KG1 (cell line): ENCODE measurements around the gene MMP15.

Experiments
- DNase-seq: peaks from one replicate; lab custom pipeline; 2025; lab: John Stamatoyannopoulos, UW

Gene MMP15

DNA sequence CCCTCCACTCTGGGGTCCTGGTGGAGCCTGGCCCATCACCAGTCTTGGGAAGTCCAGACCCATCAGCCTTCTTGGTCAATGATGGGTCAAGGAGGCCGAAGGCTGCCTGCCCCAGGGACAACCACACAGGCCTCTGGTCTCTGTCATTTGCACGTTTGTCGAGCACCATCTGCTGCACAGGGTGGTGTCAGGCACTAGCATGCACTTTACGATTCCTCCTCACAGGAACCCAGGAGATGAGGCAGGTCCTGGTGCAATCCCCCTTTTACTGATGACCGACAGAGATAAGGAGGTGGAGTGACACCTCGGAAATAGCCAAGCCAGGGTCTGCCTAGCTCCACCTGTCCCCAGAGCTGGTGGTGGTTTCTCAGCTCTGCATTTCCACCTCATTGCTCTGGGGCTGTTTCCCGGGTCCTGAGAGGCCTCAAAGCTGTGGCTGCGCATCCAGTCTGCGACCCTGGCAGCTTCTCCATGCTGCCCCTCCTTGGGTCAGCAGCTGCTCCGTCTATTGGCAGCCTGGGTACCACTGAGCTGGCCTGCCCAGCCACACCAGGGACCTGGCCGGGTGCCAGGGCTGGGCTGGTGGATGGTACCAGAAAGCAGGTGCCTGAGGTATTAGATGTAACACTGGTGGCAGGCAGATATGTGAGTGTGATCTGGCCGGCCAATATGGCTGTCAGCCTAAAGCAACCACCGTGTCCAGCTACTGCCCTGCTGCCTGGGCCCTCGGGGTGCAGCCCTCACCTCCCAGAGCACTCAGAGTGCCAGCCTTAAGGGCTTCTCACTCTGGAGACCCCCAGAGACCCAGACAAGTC is 10.0 kb downstream of the MMP15 start:
- no peak for DNase-seq

DNA sequence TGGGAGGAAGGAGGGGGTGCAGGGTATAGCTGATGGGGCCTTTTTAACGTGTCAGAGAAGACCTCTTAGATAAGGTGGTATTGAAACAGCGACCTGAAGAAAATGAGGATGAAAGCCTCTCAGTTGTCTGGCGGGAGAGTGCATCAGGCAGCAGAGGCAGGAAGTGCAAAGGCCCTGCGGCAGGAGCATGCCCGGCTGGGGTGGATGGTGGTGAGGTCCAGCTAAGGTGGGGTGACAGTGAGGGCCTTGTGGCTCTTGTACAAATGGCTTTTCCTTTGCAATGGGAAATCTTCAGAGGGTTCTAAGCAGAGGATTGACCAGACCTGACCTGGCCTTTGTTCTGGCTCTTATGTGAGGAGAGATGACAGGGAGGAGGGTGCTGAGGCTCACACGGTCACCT is 11.4 kb downstream of the MMP15 start:
- no peak for DNase-seq

DNA sequence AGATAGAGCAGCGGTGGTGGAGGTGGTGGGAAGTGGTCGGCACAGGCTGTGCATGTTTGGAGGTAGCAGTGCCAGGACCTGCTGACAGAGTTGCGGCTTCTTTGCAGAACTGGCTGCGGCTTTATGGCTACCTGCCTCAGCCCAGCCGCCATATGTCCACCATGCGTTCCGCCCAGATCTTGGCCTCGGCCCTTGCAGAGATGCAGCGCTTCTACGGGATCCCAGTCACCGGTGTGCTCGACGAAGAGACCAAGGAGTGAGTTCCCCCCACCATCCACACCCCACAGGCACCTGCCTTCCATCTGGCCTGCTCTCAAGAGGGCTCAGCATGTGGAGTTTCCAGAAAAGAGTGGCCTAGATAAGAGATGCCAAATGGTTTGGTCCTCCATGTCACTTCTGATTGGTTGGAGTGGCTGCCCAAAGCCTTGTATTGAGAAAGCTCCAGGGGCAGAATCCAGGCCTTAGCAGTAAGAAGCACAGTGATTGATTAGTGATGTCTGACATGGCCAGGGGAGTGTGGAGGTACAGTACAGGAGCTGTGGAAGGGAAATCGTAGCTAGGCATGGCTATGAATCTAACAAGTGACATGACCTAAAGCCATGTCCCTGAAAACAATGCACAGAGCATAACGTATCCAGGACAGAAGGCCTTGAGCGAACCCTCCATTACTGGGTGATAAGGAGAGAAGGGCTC is 12.0 kb downstream of the MMP15 start:
- no peak for DNase-seq

DNA sequence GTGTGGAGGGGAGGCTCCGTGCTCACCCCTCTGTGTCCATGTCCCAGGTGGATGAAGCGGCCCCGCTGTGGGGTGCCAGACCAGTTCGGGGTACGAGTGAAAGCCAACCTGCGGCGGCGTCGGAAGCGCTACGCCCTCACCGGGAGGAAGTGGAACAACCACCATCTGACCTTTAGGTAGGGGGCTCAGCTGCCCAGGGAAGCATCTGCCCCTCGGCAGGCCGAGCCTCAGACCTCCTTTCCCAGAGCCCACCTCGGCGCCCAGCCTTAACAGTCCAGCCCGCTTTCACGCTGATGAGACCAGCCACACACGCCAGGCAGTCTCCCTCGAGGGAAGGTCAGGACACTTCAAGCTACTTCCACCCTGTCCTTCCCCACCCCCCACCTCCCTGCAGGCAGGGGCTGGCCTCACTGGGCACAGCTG is 12.7 kb downstream of the MMP15 start:
- DNase-seq = no peak

DNA sequence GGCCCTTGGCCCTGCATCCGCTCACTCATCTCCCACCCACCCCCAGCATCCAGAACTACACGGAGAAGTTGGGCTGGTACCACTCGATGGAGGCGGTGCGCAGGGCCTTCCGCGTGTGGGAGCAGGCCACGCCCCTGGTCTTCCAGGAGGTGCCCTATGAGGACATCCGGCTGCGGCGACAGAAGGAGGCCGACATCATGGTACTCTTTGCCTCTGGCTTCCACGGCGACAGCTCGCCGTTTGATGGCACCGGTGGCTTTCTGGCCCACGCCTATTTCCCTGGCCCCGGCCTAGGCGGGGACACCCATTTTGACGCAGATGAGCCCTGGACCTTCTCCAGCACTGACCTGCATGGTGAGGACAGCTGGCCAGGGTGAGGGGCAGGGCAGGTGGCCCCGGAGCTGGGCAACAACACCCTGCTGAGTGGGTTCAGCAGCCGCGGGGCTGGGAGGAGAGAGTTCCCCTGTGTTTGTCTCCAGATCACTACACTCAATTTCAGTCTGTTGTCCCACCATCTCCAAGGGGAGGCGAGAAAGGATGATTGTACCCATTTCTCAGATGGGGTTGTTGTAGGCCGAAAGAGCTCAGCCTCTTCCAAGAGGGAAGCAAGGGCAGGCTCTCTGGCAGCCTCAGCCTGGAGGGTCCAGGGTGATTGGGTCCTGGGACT is 14.4 kb downstream of the MMP15 start:
- no peak for DNase-seq

DNA sequence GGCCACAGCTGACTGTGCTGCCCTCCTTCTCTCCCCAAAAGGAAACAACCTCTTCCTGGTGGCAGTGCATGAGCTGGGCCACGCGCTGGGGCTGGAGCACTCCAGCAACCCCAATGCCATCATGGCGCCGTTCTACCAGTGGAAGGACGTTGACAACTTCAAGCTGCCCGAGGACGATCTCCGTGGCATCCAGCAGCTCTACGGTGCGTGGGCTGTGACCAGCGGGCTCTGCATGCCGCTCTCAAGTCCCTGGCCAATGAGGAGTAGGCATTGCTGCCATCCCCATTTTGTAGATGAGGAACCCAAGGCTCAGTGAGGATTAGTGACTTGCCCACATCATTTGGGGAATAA is 14.9 kb downstream of the MMP15 start:
- no peak for DNase-seq

DNA sequence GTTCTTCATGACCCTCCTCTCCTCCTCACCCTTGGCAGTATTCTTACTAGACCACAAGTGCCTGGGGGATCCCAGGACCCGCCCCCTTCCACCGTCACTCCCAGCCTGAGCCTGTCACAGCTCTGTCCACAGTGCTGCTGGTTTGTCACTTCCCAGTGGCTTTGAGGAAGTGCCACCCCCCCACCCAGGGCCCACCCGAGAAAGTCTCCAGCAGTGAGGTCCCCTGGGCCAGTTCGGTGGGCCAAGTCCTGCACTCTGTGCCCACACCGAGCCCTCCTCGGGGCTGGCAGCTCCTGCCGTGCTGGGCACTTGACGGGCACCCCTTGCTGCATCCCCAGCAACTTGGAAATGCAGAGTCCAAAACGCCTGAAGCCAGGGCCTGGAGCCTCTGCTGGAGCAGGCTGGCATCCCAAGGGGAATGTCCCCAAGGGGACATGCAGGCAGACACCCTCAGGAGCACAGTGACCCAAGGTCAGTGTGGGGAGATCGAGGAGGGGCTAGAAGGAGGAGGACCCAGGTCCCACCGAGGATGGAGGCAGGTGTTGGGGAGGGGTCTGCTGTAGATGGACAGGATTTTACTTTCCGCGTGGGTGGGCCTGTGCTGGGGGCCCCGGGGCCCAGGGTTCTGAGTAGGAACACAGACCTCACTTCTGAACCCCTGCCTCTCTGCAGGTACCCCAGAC is 15.5 kb downstream of the MMP15 start:
- no peak for DNase-seq

DNA sequence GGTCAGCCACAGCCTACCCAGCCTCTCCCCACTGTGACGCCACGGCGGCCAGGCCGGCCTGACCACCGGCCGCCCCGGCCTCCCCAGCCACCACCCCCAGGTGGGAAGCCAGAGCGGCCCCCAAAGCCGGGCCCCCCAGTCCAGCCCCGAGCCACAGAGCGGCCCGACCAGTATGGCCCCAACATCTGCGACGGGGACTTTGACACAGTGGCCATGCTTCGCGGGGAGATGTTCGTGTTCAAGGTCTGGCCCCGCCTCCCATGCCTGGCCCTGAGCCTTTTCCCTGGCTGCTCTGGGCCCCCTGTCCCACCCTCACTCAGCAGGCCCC is 16.0 kb downstream of the MMP15 start:
- DNase-seq = no peak

DNA sequence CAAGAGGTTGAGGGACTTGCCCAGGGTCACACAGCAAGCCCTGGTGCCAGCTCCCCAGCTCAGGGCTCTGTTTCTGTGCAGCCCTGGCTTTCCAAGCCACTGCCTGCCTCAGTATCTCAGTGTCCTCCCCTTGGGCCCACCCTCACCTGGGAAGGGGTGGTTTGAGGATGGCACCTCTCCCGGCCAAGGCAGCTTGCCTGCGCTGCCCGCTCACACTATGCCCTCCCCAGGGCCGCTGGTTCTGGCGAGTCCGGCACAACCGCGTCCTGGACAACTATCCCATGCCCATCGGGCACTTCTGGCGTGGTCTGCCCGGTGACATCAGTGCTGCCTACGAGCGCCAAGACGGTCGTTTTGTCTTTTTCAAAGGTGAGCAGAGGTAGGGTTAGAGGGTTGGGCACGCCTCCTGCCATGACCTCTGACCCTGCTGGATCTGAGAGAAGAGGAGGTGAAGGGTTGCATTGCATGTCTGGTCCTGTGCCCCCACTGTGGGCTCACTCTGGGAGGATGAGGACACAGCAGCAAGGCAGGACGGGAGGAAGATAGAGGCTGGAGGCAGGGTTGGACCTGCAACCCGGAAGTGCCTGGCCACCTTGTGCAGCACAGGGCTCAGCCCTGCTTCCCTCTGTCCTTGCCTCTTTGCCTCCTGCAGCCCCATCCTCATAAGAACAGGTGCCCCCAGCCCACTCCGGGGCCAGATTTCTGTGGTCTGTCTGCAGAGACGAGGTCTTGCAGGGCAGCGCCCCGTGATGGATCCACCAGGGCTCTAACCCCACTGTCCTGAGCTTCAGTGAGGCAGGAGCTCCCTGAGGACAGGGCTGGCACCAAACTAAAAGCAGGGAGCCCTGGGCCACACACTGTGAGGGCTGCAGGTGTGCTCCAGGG is 16.7 kb downstream of the MMP15 start:
- no peak for DNase-seq

DNA sequence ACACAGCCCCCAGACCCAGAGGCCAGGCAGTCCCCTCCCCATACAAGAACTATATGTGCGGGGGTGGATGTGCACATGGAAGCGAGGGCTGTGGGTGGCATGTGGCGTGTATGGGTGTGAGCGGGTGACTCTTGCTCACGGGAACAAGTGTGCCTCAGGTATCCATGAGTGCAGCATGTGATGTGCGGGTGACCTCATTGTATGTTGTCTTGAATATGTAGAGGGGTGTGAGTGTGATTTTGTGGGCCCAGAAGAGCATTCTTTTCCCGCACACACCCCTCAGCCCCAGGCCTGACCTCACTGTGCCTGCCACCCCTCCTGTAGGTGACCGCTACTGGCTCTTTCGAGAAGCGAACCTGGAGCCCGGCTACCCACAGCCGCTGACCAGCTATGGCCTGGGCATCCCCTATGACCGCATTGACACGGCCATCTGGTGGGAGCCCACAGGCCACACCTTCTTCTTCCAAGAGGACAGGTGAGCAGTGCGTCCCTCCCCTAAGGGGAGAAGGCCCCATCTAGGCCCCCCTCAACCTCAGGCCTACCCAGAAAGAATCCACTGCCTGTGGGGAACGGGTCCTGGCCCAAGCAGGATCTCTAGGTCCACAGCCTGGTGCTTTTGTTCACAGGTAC is 17.4 kb downstream of the MMP15 start:
- no peak for DNase-seq

DNA sequence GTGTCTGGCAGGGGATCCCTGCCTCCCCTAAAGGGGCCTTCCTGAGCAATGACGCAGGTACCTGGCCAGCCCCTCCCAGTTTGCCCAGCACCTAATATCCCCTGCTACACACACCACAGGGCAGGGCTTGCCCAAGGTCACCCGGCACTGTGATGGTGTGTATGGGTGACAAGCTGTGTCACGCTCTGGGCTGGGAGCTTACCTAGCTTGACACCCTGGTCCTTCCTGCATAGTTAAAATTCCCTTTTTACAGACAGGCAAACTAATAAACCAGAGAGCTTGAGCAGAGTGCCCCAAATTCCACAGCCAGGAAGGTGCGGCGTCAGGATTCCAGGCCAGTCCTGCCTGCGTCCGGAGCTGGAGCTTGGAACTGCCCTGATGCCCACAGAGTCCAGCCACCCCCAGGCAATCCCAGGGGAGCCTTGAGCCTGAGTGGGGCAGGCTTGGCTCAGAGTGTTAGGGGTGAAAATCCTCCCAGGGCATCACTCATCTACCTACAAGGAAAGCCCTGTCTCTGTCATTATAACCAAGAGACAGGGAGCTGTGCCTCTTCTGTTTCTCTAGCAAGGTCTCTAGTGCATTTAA is 18.1 kb downstream of the MMP15 start:
- DNase-seq = no peak

DNA sequence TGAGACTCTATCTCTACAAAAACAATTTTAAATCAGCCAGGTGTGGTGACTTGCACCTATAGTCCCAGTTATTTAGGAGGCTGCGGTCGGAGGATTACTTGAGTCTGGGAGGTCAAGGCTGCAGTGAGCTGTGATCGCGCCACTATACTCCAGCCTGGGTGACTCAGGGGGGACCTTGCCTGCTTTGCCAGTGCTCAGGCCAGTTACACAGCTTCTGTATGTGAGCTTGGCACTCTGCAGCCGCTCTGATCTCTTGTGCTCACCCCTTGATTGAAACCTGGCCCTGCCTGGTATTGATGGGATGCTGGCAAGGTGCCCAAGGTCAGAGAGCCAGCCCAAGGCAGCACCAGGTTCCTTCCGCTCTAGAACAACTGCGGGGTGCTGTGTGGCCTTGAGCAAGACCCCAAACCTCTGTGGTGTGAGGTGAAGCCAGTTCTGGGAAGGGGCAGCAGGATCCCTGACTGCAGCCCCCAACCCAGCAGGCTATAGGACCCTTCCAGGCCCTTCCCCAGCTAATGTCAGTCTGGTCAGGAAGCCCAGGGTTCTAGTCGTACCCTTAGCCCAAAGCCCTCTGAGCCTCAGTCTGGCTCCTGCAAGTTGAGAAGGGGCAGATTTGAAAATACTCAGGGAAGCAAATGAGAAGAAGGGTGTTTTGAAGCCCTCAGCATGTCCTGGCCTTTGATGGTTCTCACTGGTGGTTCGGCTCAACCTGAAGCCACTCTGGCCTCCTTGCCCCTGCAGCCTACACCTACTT is 18.9 kb downstream of the MMP15 start:
- no peak for DNase-seq

DNA sequence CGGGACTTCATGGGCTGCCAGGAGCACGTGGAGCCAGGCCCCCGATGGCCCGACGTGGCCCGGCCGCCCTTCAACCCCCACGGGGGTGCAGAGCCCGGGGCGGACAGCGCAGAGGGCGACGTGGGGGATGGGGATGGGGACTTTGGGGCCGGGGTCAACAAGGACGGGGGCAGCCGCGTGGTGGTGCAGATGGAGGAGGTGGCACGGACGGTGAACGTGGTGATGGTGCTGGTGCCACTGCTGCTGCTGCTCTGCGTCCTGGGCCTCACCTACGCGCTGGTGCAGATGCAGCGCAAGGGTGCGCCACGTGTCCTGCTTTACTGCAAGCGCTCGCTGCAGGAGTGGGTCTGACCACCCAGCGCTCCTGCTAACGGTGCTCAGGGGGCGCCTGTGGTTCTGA is 19.5 kb downstream of the MMP15 start:
- DNase-seq = no peak

DNA sequence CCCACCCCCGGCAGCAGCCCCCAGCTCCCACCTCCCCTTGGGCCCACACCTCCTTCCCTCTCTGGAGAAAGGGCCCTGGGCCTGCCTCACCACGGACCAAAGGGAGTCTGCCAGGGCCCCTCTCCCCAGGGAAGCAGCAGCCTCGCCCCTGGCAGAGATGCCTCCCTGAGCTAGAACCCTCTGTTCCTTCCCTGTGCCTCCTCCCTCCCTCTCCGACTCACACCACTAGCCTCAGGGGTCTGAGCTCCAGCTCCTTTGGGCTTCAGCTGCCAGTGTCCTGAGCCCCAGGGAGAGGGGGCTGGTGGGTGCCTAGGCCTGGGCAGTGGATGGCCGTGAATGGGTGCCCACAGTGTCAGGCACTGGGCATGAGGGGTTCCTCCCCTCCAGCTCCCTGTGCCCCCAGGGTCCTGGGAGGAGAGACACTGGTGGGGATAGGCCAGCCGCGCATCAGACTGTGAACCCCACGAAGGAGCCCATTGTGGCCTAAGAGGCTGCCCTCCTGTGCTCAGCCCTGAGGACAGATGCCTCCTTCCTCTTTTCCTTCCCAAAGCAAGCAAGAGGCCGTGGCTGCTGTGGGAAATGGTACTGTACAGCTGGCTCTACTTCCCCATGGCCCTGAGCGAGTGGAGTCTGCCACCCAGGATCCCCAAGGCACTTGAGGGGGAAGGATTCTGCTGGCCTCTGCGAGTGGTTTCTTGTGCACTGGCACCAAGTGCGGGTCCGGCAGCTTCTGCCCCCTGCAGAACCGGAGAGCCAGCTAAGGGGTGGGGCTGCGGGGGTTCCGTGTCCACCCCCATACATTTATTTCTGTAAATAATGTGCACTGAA is 20.7 kb downstream of the MMP15 start:
- no peak for DNase-seq

DNA sequence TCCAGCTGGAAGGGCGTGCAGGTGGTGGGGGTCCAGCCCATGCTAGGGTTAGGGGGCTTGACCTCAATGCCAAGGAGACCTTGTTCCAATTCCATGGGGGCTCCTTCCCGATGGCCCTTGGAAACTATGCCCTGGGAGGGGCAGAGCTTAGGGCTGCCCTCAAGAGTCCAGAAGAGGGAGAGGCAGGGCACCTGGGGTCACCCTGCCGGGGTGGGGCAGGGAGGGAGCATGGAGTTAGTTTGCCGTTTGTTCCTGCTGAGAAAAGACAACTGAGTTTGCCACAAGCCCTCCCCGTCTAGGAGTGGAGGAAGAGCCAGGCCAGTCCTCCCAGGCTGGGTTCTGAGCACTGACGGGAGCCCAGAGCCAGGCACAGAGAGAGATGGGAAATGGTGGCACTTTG is 21.4 kb downstream of the MMP15 start:
- DNase-seq = no peak

DNA sequence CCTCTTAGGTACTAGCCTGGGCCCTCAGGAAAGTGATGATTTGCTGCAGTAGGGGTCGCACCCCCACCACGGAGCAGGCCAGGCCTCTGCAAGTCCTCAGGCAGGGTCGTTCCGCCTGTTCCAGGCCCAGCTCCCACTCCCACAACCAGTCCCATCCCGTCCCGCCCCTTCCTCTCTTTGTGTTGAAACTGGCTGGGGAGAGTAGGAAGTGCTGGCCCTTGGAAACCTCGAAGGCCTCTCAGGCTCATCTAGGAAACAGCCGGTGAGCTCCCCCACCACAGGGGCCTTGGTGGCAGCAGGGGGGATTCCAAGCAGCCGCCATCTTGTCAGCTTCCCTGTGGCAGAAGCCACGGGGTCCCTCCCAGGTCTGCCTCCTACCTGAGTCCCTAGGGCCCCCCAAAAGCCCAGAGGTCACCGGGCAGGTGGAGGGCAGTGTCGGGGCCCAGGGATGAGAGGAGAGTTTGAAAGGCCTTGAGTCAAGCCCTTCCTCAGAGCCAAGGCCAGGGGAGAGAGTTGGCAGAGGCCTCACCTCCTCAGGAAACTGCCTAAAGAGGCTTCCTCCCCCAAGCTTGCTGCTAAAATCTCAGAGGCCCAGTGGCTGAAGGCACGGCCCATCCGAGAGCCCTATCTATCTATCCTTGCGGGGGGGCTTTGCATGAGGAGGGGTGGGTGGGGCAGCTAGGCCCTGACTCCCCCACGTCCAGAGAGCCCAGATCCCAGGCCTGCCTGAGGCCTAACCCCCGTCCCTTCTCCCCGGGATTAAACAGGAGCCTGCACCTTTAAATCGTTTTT is 22.2 kb downstream of the MMP15 start:
- no peak for DNase-seq

DNA sequence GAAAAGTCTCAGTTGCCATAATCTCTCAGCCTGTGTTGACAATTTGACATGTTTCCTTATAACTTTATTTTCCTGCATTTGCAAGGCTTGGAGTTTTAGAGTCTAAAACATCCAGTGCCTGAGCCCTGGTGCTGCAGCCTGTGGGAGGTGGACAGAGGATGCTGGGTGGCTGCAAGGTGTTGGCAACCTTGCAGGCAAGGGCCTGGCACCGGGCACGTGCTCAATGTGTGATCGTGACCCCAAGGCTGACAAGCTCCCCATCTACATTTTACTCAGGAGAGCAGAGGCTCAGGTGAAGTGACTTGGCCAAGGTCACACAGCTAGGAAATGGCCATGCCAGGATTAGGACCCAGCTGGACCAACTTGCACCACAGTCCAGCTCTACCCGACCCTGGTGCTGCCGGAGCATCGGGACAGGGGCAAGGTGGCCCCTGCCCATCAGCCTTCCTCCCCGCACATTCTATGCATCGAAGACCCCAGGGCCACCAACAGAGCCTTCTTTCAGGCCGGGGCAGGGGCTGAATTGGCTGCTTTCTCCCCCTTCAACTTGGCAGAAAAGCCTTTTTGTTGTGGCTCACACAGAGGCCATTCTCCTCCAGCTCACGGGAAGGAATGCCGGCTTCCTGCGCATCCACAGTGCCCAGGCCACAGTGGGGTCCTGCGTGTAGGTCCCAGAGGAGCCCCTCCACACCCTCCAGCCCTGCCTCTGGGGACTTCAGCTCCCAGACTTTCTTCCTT is 23.1 kb downstream of the MMP15 start:
- DNase-seq = no peak
